C4-2B (cell line): Measurements from ENCODE around the gene PPM1L.

Experiments used
- ZFX ChIP-seq: fragments of 450-650 bp; IDR thresholded peaks from 2 replicates; pipeline ENCODE4 v1.6.1; 2017
- TF ChIP-seq, protein P1 (sequence below): fragments of 450-650 bp; conservative IDR thresholded peaks from 2 replicates; pipeline ENCODE4 v1.5.1; 2017; ENCODE audit warnings: mild to moderate bottlenecking

DNA sequence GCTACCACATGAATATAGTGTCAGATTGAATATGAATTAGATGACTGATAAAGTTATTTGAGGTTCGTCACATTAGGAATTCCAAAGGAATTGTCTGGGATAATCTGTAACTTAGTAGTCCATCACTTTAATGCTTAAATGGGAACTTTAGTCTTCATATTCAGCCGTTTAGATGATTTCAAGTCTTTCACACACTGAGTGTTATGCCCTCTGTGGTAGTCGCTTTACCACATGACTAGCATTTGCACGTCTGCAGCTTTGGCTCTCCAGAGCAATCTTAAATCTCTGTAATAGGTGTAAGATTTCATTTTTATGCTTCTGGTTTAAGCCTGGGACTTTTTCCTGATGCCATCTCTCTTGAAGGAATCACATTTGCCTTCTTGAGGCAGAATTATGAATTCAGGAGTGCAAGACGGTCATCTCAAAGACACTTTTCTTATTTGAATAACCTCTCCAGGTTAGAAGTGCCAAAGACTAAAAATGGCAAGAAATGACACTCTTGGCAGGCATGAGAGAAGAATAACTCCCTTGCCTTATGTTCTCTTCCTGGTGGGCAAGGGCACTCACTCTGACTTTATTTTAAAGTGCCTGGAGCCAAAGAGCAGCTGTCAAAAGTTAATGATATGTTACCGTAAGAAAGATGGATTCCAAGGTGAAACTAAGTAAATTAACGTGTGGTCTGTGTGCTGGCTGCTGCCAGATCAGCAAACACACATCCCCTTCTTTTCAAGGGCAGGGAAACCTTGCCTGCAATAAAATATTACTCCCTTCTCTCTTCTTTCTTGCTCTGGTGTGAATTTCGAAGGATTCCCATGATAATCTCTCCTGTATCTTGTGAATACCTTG lies 195.8 kb downstream of the PPM1L start:
- TF ChIP-seq, protein P1, sequence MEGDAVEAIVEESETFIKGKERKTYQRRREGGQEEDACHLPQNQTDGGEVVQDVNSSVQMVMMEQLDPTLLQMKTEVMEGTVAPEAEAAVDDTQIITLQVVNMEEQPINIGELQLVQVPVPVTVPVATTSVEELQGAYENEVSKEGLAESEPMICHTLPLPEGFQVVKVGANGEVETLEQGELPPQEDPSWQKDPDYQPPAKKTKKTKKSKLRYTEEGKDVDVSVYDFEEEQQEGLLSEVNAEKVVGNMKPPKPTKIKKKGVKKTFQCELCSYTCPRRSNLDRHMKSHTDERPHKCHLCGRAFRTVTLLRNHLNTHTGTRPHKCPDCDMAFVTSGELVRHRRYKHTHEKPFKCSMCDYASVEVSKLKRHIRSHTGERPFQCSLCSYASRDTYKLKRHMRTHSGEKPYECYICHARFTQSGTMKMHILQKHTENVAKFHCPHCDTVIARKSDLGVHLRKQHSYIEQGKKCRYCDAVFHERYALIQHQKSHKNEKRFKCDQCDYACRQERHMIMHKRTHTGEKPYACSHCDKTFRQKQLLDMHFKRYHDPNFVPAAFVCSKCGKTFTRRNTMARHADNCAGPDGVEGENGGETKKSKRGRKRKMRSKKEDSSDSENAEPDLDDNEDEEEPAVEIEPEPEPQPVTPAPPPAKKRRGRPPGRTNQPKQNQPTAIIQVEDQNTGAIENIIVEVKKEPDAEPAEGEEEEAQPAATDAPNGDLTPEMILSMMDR, result no peak
- no peak for TF ChIP-seq ZFX
